ENCODE data around the gene LOC128125822.

- TF ChIP-seq CTCF (IDR thresholded peaks at IDR 0.05), result no peak
- TF ChIP-seq POLR2A (IDR thresholded peaks at IDR 0.05), result no peak
Observed at GRCh38 chr6:63572747-63573075, 431 bp downstream of the LOC128125822 start.
